ENCODE results near the gene MORC2. TPM values are rescaled to one million over a fixed set of nuclear protein-coding genes. Genes with fewer than 3 reads are reported as not detected.

Gene MORC2
- 11.7 to 17.2 TPM (median 15.8 TPM) in 5 replicates for total RNA-seq (2022; extraction: Qiagen RNA extraction; ENCODE audit: low read depth)

GRCh38 chr22:30968015-30968923 is at the start of gene MORC2:
Gene MORC2 (minus strand): TSS chr22:30968774. CDS start chr22:30967889, 885 bp downstream.

GRCh38 chr22:30968924-30969531 is 454 bp upstream of the MORC2 start, which contains the start of gene TUG1:
Gene TUG1 (plus strand): TSS chr22:30969265.

Other genes starting within 250 kb of the MORC2 start
- 29.8 to 36.0 TPM (median 33.7 TPM) in 5 replicates for gene TUG1, start 491 bp upstream of the MORC2 start, total RNA-seq (2022; extraction: Qiagen RNA extraction; ENCODE audit: low read depth)
- 24.5 to 37.9 TPM (median 34.7 TPM) in 5 replicates for gene SMTN, start 112.5 kb upstream of the MORC2 start, total RNA-seq (2022; extraction: Qiagen RNA extraction; ENCODE audit: low read depth)
- gene SELENOM, start 138.8 kb upstream of the MORC2 start, total RNA-seq (2022; extraction: Qiagen RNA extraction; ENCODE audit: low read depth) = 65.3 to 74.2 TPM (median 66.6 TPM) in 5 replicates
- gene INPP5J, start 154.2 kb upstream of the MORC2 start, total RNA-seq (2022; extraction: Qiagen RNA extraction; ENCODE audit: low read depth) = 0.55 to 0.80 TPM (median 0.68 TPM) in 5 replicates
- not detected in 5 replicates for gene PLA2G3, start 171.7 kb upstream of the MORC2 start, total RNA-seq (2022; extraction: Qiagen RNA extraction; ENCODE audit: low read depth)
- gene RNF185, start 191.4 kb upstream of the MORC2 start, total RNA-seq (2022; extraction: Qiagen RNA extraction; ENCODE audit: low read depth) = 22.7 to 26.8 TPM (median 25.9 TPM) in 5 replicates
- 7.6 to 9.2 TPM (median 8.5 TPM) in 5 replicates for gene LIMK2, start 243.5 kb upstream of the MORC2 start, total RNA-seq (2022; extraction: Qiagen RNA extraction; ENCODE audit: low read depth)